Measurements from ENCODE around the gene CDH4. TPM values are rescaled to one million over a fixed set of nuclear protein-coding genes. Genes with fewer than 3 reads are reported as not detected.
"Not testable (repeated sequence)": the region's sequence is repeated elsewhere in the genome, so short reads cannot be mapped to it uniquely, and the experiment has no call there.

The CDH4 gene
- total RNA-seq, 2 experiments from 2014 or later: 0.11 to 0.18 TPM

- no peaks in the 10 kb centered on the region for H3K27me3 Mint-ChIP-seq
- no peak overlapping the region for H3K4me3 Mint-ChIP-seq
- POLR2A ChIA-PET: no interaction called here
- CTCF ChIA-PET: no interaction called here
- ATAC-seq: no peak
- intact Hi-C loops (cut with micrococcal nuclease): no loop called here
- no peak overlapping the region for H3K27ac Mint-ChIP-seq
- DNase-seq: no peak
- no peaks in the 10 kb centered on the region for H3K4me1 Mint-ChIP-seq (ENCODE audit: low read depth)
- H3K9me3 Mint-ChIP-seq: no peaks in the 10 kb centered on the region
- H3K36me3 Mint-ChIP-seq (ENCODE audit: low read depth): peaks cover 17% of the 10 kb centered on the region
- no peak for TF ChIP-seq CTCF (IDR thresholded peaks at IDR 0.05)
Measured at GRCh38 chr20:61970357-61970756, 718.3 kb downstream of the CDH4 start.

GRCh38 chr20:61971595-61971994 is 719.5 kb downstream of the CDH4 start:
- intact Hi-C loops (cut with micrococcal nuclease); DNase-seq; H3K4me3 Mint-ChIP-seq; H3K4me1 Mint-ChIP-seq (ENCODE audit: low read depth); H3K27me3 Mint-ChIP-seq; POLR2A ChIA-PET; H3K27ac Mint-ChIP-seq; ATAC-seq; H3K9me3 Mint-ChIP-seq; CTCF ChIA-PET: not testable (repeated sequence)
- peaks cover 18% of the 10 kb centered on the region for H3K36me3 Mint-ChIP-seq (ENCODE audit: low read depth)

DNA sequence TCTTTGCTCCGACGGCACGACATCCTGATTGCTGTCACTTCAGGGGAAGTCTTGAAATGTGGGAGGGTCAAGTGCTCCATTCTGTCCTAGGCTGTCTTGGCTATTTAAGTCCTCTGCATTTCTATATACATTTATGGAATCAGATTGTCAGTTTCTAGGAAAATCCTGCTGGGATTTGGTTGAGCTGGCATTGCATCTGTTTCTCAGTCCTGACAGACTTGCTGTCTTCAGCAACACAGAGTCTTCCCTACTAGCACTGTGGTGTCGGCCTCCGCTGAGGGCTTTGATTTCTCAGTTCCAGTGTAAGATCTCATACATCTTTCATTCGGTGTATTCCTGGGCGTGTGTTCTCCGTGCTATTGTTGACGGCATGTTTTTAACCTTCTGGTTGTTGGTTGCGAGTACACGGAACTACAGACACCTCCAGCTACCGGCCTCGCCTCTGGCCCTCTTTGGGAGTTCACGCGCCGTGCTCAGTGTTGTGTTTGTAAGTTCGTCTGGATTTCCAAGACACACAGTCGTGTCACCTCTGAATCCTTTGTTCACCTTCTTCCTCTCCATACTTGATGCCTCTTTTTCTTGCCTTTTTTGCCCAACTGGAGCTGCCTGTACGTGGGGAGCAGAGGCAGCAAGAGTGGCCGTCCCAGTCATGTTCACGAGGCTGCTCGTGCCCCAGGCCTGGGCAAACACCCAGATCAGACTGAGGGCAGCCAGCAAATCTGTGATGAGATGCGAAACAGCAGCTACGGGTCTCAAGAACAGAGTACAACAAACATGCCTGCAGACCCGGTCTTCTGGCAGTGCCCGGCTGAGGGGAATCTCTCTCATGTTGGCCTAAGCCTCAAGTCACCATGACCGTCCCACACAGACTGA is 720.8 kb downstream of the CDH4 start:
- Mint-ChIP-seq H3K27me3 (no peaks in the 10 kb centered on the region), H3K4me3 (no peak overlapping the region), H3K9me3 (no peaks in the 10 kb centered on the region), H3K36me3 (ENCODE audit: low read depth) (peaks cover 18% of the 10 kb centered on the region), H3K27ac (no peak overlapping the region), H3K4me1 (ENCODE audit: low read depth) (no peaks in the 10 kb centered on the region)
- intact Hi-C loops (cut with micrococcal nuclease): no loop called here
- ATAC-seq (no peak), DNase-seq (no peak)
- ChIA-PET POLR2A (no interaction called here), CTCF (no interaction called here)
- TF ChIP-seq CTCF (IDR thresholded peaks at IDR 0.05): no peak

DNA sequence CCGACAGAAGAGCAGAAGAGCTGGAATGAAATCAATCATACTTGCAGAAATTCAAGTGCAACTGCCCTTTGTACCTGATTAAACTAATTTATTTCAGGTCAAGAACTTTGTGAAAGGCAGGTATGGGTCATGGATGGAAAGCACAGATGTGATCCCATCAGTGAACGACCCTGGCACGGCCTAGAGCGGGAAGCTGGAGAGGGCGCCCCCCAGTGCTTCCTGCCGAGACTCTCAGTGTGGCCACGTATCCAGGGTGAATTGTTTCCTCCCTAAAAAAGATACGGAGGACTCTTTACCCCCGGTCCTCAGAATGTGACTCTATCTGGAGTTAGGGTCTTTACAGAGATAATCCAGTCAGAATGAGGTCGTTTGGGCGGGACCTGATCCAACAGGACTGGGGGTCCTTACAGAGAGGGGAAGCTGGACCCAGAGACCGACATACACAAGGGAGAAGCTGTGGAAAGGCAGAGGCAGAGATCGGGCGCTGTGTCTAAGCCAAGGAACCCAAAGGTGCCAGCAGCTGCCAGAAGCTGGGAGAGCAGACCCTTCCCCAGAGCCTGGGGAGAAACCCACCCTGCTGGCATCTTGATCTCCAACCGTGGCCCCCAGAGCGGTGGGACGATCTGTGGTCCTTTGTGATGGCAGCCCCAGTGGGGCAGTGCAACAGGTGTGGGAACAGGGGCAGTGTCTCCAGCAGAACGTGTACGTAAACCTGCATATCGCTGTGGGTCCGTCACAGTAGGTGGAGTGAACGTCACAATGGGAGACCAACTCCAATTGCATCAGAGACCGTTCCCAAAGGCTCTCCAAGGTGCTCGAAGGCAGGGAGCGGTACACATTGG is 721.7 kb downstream of the CDH4 start:
- H3K36me3 Mint-ChIP-seq (ENCODE audit: low read depth): peaks cover 18% of the 10 kb centered on the region
- no peak for TF ChIP-seq CTCF (IDR thresholded peaks at IDR 0.05)
- ChIA-PET POLR2A (no interaction called here), CTCF (no interaction called here)
- intact Hi-C loops (cut with micrococcal nuclease): no loop called here
- no peaks in the 10 kb centered on the region for H3K4me1 Mint-ChIP-seq (ENCODE audit: low read depth)
- H3K4me3 Mint-ChIP-seq: no peak overlapping the region
- H3K9me3 Mint-ChIP-seq: no peaks in the 10 kb centered on the region
- ATAC-seq: no peak
- no peaks in the 10 kb centered on the region for H3K27me3 Mint-ChIP-seq
- no peak overlapping the region for H3K27ac Mint-ChIP-seq
- no peak for DNase-seq

GRCh38 chr20:61974357-61974665 is 722.2 kb downstream of the CDH4 start:
- POLR2A ChIA-PET: no interaction called here
- CTCF ChIA-PET: no interaction called here

More at GRCh38 chr20:61974357-61974665, 722.2 kb downstream of the CDH4 start:
- H3K4me3 Mint-ChIP-seq: no peak overlapping the region
- DNase-seq (no peak), ATAC-seq (no peak)
- no peaks in the 10 kb centered on the region for H3K27me3 Mint-ChIP-seq
- peaks cover 18% of the 10 kb centered on the region for H3K36me3 Mint-ChIP-seq (ENCODE audit: low read depth)
- H3K9me3 Mint-ChIP-seq: no peaks in the 10 kb centered on the region
- H3K4me1 Mint-ChIP-seq (ENCODE audit: low read depth): no peaks in the 10 kb centered on the region
- intact Hi-C loops (cut with micrococcal nuclease): no loop called here
- no peak for TF ChIP-seq CTCF (IDR thresholded peaks at IDR 0.05)
- no peak overlapping the region for H3K27ac Mint-ChIP-seq
